Lower leg skin (tissue), 4 donors: ENCODE data around the gene SLC22A9. TPM values are rescaled to one million over a fixed set of nuclear protein-coding genes. Genes with fewer than 3 reads are reported as not detected.

Experiments
- DNase-seq, 2 donors: peaks; one replicate each; pipeline ENCODE4 v3.0.0-alpha.2; 2019; ENCODE audit warnings: low spot score in 2 of 2
- H3K4me3 ChIP-seq: fragments of 200-600 bp; sonication (generic); 2 replicates; pipeline ENCODE4 v1.5.1; 2017; ENCODE audit warnings: mild to moderate bottlenecking, low read depth; ENCODE audit not compliant: poor library complexity, severe bottlenecking
- CTCF ChIP-seq, 3 donors: fragments of 450-650 bp; IDR thresholded peaks; one replicate each; pipeline ENCODE4 v1.5.1; 2016; ENCODE audit warnings: antibody characterized with exemption in 3 of 3, mild to moderate bottlenecking in 3 of 3, moderate library complexity in 2 of 3
- POLR2A ChIP-seq, 2 donors: fragments of 450-650 bp; IDR thresholded peaks; one replicate each; pipeline ENCODE4 v1.6.1; 2016 to 2017; ENCODE audit warnings: antibody characterized with exemption in 2 of 2, mild to moderate bottlenecking in 1 of 2, moderate library complexity in 1 of 2
- WGBS, 2 donors: methylation state at CpG; one replicate each; pipeline ENCODE4 v1.1.5; 2018; 5-methylcytosine and 5-hydroxymethylcytosine counted together
- intact Hi-C: fragments of 100-400 bp; cut with DNase I; formaldehyde crosslinking; loops from one replicate; pipeline ENCODE4 v1.15.0; 2023; ENCODE audit warnings: low total_unique reads
- total RNA-seq, 4 donors: library from RNA; depleted of rRNA; stranded (reverse); fragments of >200 nt; gene quantifications; one replicate each; pipeline ENCODE4 v1.1.0, GENCODE V29; 2016

SLC22A9 gene
- total RNA-seq, 4 donors from 2014 or later, result not detected

- 71 to 77% methylated on average over 1 of the region's 1 CpG for WGBS, 2 donors
- TF ChIP-seq POLR2A (IDR thresholded peaks at IDR 0.05) (no peak), CTCF (IDR thresholded peaks at IDR 0.05) (no peak)
- no peak for DNase-seq
- H3K4me3 ChIP-seq, result no peak overlapping the region
- intact Hi-C loops, result no loop called here
These were observed 7.3 kb upstream of the SLC22A9 start for GRCh38 chr11:63362196-63362793.

- 83 to 85% methylated on average over 7 of the region's 7 CpGs for WGBS, 2 donors
- TF ChIP-seq CTCF (IDR thresholded peaks at IDR 0.05) (no peak), POLR2A (IDR thresholded peaks at IDR 0.05) (no peak)
These were observed 495 bp downstream of the SLC22A9 start for GRCh38 chr11:63369971-63370588.

GRCh38 chr11:63371396-63371795 is 1.8 kb downstream of the SLC22A9 start:
- 70 to 81% methylated on average over 2 of the region's 2 CpGs for WGBS, 2 donors
- DNase-seq, result no peak
- intact Hi-C loops, result no loop called here
- H3K4me3 ChIP-seq, result no peak overlapping the region
- TF ChIP-seq CTCF (IDR thresholded peaks at IDR 0.05) (no peak), POLR2A (IDR thresholded peaks at IDR 0.05) (no peak)

More at GRCh38 chr11:63369971-63370588, 495 bp downstream of the SLC22A9 start:
- intact Hi-C loops, result no loop called here
- DNase-seq, result no peak
- no peak overlapping the region for H3K4me3 ChIP-seq

GRCh38 chr11:63375434-63375833 is 5.8 kb downstream of the SLC22A9 start:
- no peak overlapping the region for H3K4me3 ChIP-seq
- no peak for DNase-seq
- intact Hi-C loops, result no loop called here
- 55 to 62% methylated on average over 2 of the region's 2 CpGs for WGBS, 2 donors
- TF ChIP-seq CTCF (IDR thresholded peaks at IDR 0.05) (no peak), POLR2A (IDR thresholded peaks at IDR 0.05) (no peak)

GRCh38 chr11:63380130-63380529 is 10.5 kb downstream of the SLC22A9 start:
- intact Hi-C loops, result no loop called here
- TF ChIP-seq POLR2A (IDR thresholded peaks at IDR 0.05), result no peak
- no peak for TF ChIP-seq CTCF (IDR thresholded peaks at IDR 0.05)
- 32 to 42% methylated on average over 2 of the region's 2 CpGs for WGBS, 2 donors
- no peak overlapping the region for H3K4me3 ChIP-seq
- no peak for DNase-seq
